ENCODE measurements around the gene DIAPH2.

- TF ChIP-seq CTCF (IDR thresholded peaks at IDR 0.05; ENCODE audit: low read length): no peak
- TF ChIP-seq EZH2 (optimal IDR thresholded peaks at IDR 0.05; ENCODE audit: low read depth, low read length): no peak
- TF ChIP-seq EZH2phosphoT487 (IDR thresholded peaks at IDR 0.05; ENCODE audit: low read length): no peak
Observed at GRCh38 chrX:96721354-96721753, 36.7 kb downstream of the DIAPH2 start.
